Retinal pigment epithelial cell (primary cell): Measurements from ENCODE around the gene SULT1C3.

Experiments
- DNase-seq: peaks from one replicate; pipeline ENCODE4 v3.0.0-alpha.2; 2010; ENCODE audit warnings: low read depth
- H3K4me3 ChIP-seq: 2 replicates; pipeline ENCODE4 v1.5.1; 2011; ENCODE audit warnings: mild to moderate bottlenecking, low read length, control low read depth, moderate library complexity
- CTCF ChIP-seq: conservative IDR thresholded peaks from 2 replicates; pipeline ENCODE4 v1.5.1; 2011; ENCODE audit warnings: low read depth, low read length, control low read depth, inconsistent platforms

SULT1C3 gene

DNA sequence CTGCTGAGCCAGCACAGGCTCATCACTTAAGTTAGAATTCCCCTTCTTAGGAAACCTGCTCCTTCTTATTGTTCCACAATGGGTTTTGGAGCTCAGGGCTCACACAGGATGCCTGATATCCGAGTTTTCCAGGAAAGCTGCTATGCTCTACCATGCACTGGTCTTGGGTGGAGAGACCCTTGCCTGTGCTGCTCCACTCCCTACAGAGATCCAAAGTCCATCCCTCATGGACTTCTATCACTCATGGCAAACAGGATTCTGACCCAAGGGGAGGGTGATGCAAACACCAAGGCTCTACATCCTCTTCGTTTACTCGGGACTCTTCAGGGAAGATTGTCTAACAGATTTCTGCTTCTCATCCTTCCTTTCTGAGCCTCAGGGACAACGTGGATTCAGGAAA is 54.1 kb downstream of the SULT1C3 start:
- H3K4me3 ChIP-seq = no peak overlapping the region
- DNase-seq = no peak
- TF ChIP-seq CTCF = no peak

GRCh38 chr2:108297436-108298141 is 57.8 kb downstream of the SULT1C3 start:
- no peak for TF ChIP-seq CTCF
- no peak for DNase-seq
- H3K4me3 ChIP-seq = no peak overlapping the region

DNA sequence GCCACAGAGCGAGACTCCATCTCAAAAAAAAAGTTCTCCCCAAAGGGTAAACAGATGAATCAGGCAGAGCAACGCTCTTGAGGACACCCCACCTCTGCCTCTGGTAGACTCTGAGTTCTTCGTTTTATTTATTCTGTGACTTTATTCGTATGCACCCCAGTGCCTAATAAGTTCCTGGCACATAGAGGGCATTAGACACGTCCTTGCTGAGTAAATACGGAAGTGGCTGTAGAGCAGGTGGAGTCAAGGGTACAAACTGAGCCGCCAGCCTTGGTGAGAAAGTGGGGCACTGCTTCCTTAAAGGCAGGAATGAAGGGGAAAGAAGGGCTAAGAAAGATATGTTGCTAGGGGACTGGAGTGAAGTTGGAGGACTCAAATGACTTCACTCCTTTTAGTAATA is 61.8 kb downstream of the SULT1C3 start:
- no peak for DNase-seq
- H3K4me3 ChIP-seq = no peak overlapping the region
- no peak for TF ChIP-seq CTCF

DNA sequence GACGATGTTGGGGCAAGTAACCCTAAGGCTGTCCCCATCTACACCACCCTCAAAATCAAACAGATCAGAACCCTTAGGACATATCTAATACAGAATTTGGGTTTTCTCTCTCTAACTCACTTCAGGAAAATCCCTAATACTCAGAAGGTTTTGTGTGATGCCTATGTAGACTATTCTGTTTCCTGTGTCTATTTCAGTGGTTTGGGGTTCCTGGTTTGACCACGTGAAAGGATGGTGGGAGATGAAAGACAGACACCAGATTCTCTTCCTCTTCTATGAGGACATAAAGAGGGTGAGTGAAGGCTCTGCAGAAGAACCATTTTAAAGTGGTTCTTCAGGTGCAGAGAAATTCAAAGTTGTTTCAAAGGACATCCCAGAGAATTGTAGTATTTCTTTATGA is 65.2 kb downstream of the SULT1C3 start:
- no peak for TF ChIP-seq CTCF
- DNase-seq = no peak
- no peak overlapping the region for H3K4me3 ChIP-seq

DNA sequence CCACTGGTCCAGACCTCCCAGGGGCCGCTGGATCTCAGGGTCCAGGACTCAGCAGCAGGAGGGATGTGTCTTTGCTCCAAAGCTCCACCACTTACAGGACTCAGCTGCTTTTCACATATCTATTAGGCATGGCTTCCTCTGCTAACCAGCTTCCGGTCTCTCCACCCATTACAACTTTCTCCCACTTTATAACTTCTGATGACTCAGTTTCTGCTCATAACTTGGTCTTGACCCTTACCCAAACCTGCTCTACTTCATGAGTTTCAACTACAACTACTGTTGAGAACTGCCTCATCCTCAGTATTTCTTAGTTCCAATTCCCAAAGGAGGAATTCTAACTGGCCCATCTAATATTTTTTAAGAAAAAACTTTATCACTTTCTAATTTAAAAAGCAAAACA is 66.1 kb downstream of the SULT1C3 start:
- no peak overlapping the region for H3K4me3 ChIP-seq
- TF ChIP-seq CTCF = no peak
- DNase-seq = no peak

DNA sequence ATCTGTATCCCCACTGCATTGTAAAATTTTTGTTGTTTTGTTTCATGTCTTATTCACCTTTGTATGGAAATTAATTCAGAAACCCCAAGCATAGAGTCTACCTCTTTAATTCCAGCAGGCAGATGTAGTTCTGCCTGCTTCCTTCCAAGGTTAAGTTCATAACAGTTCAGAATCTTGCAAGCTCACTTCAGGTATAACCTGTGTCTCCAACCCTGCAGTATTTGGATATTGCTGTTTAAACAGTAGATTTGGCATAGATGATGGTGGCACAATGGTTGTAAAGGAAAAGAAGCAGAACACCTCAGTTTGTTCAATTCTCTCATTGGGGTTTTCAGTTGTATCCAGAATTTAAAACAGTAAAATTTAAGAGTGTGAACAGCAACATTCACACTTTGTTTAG is 70.1 kb downstream of the SULT1C3 start:
- no peak for TF ChIP-seq CTCF
- DNase-seq = no peak
- H3K4me3 ChIP-seq = no peak overlapping the region
